DND-41 (cell line): ENCODE data around the gene ZMYM4.

ENCODE experiments used
- CTCF ChIP-seq: IDR thresholded peaks from 2 replicates; pipeline ENCODE4 v1.5.1; 2012; ENCODE audit warnings: borderline replicate concordance, low read length, moderate library complexity, mild to moderate bottlenecking; ENCODE audit not compliant: poor library complexity, severe bottlenecking; ENCODE audit errors: extremely low read depth
- EZH2 ChIP-seq: IDR thresholded peaks from 3 replicates; pipeline ENCODE4 v1.6.1; 2012; ENCODE audit warnings: borderline replicate concordance, low read depth, mild to moderate bottlenecking, moderate library complexity, low read length, inconsistent platforms; ENCODE audit not compliant: severe bottlenecking

GRCh38 chr1:35279555-35279904 is 11.0 kb downstream of the ZMYM4 start:
- TF ChIP-seq CTCF: no peak
- TF ChIP-seq EZH2: no peak
